CD4-positive, alpha-beta T cell treated with Interleukin-21 for 1 hour (primary cell): ENCODE data around the gene HTATSF1.

Experiments
- DNase-seq: peaks from one replicate; pipeline ENCODE4 v3.0.0-alpha.2; 2020

Gene HTATSF1, protein sequence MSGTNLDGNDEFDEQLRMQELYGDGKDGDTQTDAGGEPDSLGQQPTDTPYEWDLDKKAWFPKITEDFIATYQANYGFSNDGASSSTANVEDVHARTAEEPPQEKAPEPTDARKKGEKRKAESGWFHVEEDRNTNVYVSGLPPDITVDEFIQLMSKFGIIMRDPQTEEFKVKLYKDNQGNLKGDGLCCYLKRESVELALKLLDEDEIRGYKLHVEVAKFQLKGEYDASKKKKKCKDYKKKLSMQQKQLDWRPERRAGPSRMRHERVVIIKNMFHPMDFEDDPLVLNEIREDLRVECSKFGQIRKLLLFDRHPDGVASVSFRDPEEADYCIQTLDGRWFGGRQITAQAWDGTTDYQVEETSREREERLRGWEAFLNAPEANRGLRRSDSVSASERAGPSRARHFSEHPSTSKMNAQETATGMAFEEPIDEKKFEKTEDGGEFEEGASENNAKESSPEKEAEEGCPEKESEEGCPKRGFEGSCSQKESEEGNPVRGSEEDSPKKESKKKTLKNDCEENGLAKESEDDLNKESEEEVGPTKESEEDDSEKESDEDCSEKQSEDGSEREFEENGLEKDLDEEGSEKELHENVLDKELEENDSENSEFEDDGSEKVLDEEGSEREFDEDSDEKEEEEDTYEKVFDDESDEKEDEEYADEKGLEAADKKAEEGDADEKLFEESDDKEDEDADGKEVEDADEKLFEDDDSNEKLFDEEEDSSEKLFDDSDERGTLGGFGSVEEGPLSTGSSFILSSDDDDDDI

DNA sequence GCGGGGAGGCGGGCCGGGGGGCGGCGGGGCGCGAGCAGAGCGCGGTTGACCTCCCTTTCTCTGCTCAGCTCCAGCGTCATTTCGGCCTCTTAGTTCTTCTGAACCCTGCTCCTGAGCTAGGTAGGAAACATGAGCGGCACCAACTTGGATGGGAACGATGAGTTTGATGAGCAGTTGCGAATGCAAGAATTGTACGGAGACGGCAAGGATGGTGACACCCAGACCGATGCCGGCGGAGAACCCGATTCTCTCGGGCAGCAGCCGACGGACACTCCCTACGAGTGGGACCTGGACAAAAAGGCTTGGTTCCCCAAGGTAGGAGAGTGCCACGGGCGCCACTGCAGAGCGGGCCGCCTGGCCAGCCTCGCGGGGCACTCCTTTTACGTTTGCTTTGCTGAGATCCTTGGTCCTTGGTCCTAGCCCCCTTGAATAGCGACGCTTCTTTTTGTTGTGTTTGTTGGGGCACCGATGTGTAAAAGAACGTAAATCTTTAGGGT, at the start of gene HTATSF1:
Gene HTATSF1, plus strand, starts transcription at position 37 of the 497 bp plus-strand sequence. Its CDS starts 93 bp downstream, at position 130.
- no peak for DNase-seq

DNA sequence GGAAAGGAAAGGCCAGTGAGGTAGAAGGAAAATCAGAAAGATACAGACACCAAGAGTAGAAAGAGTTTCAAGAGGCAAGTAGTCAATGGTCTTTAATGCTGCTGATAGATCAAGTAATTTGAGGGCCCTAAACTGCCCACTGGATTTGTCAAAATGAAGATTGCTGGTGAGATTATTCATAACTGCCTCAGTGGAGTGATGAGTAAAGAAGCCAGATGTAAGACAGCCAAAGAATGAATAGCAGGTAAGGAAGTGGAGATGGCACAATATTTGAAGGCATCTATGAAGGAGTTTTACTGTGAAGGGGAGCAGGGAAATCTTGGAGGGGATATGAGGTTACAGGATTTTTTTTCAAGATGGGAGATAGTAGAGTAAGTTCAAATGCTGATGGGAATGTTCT, 49.4 kb upstream of the HTATSF1 start:
- DNase-seq: no peak

DNA sequence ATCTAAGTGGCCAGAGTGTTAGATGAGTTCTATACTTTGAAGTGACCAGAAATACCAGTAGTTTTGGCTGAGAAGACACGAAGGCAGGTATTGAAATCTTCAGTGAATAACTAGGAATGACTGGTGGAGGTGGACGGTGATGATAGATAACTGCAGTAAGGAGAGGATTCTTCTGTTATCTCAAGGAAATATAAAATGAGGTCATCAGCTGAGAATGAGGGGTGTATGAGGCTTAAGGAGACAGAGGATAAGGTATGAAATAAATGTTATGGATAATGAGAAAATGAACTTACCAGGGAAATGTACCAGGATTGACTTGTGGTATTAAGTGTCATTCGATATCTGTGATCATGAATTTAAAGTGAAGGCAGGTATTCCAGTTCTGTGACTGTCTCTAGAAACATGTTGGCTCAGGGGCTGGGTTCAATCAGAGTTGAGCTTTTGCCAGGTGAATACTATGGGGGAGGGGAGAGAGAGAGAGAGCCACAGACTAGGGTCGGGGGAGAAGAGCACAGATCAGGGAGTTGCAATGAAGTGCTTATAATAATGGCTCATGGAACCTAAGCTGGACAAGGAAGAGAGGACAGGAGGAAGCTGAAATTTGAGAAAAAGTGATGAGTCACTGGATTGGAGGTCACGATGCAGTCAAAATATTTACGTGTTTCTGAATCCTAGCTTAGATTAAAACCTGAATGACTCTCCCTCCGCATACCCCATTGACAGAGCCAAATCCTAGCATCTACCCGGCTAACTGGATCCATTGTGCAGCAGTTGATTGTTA, 47.2 kb upstream of the HTATSF1 start:
- no peak for DNase-seq

DNA sequence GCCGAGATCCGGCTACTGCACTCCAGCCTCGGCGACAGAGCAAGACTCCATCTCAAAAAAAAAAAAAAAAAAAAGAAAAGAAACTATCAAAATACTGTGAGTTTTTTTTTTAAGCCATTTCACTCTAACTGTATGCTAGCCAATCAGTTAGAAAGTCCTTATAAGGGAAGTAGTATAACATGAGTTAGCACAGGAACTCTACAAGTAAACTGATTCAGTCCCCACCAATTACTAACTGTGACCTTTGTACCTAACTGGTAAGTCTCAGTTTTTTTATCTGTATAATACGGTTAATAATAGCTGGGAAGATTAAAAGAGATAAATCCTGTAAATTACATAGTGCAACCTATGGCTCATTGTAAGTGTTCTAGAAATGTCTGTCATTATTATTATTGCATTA, 44.8 kb upstream of the HTATSF1 start:
- DNase-seq: no peak

DNA sequence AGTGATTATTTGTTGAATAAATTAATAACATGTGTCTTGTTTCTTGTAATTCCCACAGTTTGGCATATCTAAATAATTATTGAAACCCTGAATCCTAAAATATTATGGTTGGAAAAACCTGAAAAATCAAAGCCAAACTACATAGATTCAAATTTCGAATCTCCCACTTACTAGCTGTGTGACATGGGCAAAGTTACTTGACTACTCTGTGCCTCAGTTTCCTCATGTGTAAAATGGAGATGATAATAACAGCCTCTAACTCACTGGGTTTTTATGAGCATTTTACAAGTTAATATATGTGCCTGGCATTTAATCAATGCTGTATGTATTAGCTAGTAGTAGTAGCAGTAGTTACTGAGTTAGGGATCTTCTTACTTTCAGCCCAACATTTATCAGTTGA, 44.3 kb upstream of the HTATSF1 start:
- no peak for DNase-seq

DNA sequence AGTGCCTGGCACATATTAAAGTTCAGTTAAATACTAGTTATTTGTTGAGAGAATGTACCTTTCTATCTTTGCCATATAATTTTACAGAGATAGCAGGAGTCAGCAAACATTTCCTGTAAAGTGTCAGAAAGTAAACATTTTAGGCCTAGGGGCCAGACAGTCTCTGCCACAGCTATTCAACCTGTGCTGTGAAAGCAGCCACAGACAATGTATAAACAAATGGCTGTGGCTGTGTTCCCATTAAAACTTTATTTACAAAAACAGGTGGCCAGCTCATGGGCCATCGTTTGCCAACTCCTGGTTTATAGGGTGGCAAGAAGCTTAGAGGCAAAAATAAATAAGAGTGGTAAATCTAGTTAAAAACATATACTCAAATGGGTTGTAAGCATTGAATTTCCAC, 43.6 kb upstream of the HTATSF1 start:
- DNase-seq: no peak

DNA sequence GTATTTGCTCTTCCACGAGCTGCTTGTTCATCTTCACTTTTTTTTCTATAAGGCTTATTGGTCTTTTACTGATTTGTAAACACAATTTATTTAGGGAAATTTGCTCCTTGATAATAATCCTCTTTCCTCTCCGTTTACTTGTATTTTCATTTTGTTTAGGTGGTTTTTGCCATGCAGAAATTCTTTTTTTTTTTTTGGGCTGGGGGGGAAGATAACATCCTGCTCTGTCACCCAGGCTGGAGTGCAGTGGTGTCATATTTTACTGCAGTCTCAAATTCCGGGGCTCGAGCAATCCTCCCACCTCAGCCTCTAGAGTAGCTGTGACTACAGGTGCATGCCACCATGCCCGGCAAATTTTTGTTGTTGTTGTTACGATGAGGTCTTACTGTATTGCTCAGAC, 41.3 kb upstream of the HTATSF1 start:
- DNase-seq: no peak

DNA sequence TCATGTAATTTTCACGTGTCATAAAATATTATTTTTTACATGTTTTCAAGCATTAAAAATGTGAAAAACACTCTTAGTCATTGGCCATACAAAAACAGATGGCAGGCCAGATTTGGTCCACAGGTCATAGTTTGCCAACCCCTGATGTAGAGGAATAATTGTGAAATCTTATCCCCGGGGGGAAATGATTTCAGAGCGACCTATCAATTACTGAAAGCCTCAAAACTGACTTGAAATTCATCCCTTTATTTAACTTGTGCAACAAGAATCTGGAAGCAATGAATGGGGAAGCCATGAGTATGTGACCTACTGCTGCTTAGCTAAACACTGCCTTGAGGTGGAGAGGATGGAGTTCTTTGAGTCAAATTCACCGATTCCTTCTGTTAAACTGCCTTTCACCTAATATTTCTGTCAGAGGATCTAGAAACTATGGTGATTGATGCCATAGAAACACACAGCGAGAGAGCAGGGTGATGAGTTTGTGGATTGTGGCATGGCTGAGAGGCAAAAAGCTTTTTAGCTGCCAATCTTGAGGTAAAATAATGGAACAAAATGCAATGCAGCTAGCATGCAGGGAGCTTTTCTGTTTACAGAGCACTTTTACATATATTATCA, 40.0 kb upstream of the HTATSF1 start:
- no peak for DNase-seq

DNA sequence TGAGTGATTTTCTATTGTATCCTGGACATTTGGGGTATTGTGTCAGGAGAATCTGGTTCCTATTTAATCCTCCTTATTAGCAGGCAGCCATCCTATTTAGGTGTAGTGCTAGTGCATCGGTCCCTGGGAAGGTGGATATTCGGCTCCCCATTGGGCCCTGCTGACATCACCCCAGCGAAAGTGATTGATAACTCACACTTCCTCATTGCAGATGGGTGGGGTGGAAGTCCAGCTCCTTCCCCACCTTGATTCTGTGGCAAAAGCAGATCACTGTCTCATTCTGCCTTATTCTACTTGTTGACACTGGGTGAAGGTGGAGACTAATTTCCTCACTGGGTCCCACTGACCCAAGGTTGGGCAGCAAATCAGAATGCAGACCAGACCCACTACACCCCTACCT, 32.8 kb upstream of the HTATSF1 start:
- DNase-seq: no peak

DNA sequence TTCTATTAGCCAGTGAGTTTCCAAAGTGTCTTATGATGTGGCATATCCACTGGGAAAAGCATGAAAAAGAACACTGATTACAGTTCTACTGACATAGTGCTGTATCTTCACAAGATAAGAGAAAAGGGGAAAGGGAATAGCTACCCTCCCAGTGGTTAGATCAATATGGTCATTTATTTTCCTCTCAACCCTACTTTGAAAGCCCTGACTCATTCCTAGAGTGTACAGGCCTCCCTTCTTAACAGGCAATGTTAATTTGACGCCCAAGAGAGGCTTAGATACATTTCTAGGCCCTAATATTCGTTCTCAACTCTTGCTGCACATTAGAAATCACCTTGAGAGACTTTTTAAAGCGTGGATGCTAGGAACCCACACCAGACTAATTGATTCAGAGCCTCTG, 30.1 kb upstream of the HTATSF1 start:
- no peak for DNase-seq

DNA sequence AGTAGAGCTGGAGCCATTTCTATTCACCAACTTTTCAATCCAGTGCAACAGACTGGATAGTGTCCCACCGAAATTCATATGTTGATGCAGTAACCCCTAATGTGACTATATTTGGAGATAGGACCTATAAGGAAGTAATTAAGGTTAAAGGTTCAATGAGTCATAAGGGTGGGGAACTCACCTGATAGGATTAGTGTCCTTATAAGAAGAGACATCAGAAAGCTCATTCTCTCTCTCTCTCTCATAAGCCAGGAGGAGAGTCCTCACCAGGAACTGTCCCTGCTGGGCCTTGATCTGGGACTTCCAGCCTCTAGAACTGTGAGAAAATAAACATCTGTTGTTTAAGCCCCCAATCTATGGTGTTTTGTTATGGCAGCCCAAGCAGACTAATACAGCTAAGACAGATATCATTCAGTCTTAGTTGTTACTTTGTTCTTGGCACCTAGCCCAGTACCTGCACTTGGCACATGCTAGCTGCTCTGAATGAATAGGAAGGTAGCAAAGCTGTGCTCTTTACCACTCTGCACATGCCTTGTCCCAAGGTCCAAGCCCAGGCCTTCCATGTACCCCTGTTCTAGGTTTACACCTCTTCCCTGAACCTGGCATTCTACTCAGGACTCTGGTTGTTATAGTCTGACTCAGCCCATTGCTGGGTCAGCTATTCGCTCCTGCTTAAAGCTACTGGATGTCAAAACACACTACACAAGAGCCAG, 28.8 kb upstream of the HTATSF1 start:
- no peak for DNase-seq

DNA sequence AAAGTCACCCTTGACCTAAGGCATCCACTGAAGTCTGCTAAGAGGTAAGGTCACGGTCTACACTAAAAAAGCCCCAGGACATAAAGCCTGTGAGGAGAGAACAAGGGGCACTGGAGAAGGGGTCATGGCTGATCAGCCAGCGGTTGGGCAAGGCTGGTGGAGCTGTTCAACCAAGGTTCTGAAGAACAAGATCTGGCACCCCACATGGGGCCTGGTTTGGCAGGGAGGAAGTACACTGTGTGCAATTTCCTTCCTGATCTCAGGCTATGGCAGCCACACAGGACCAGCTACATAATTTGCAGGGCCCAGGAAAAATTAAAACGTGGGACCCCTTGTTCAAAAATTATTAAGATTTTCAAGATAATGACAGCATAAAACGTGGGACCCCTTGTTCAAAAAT, 23.7 kb upstream of the HTATSF1 start:
- DNase-seq: no peak

DNA sequence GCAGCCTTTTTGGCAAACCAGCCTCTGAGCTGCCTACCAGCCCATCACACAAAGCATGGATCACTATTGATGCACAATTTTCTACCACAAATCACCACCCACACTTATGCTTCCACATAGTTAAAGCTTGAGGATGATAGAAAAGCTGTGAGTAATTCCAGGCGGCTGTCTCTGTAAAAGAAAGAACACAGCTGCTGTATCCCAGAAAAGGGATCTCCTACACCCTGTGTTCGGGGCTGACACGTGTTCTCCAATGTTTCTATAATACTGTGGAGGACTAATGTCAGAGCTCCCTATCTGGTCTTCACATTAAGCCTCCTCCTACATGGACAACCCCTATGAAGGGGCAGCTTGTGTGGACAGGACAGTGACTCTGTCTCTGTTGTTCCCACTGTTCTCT, 22.2 kb upstream of the HTATSF1 start:
- DNase-seq: no peak

DNA sequence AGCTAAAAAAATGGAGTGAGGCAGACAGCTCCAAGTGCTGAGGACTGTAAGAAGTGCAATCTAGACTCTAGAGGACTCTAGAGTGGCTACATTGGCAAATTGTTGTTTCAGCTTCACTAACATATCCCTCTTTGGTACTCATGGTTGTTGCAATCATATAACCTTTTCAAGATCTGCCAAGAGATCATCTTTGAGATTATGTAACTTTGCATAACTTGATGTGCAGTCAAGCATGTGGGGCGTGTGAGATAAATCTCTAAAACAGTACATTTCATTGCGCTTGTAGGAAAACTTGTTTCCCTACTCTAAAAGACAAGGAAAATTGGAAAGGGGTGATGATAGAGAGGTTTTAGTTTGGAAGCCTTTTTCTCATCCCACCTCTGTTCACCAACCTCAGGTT, 20.9 kb upstream of the HTATSF1 start:
- DNase-seq: no peak

DNA sequence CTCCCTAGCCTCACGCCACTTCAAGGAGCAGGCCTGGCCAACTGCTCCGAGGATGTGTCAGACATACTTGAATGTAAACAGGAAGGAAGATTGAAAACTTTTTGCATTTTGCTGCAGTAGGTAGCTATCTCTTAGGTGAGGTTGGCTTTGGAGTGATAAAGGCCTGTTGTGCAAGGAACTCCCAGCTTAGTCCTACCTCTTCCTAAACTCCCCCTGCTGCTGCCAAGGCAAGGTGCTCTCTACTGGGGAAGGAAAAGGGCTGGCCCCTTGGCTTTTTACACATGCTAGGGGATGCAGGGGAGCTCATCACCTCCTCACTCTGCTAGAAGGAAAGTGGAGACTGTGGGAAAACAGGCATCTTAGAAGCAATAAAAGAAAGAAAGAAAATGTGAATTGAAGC, 20.4 kb upstream of the HTATSF1 start:
- DNase-seq: no peak

DNA sequence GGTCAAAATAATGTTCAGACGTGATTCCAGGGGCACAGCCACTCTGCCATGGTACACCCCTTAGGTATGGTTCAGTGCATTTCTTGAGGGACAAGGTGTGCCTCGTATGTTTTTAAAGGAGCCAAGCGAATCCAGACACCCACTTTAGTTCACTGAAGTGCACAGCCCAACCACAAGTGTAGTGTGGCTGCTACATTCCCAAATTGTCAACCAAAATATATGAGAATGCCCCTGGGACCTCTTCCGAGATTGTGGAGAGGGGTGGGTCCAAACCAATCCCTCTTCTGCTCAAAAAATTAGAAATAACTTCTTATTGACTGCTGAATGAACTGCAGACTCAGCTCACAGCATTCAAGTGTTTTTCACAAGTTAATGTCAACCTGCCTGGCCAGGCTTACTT, 17.0 kb upstream of the HTATSF1 start:
- DNase-seq: no peak

DNA sequence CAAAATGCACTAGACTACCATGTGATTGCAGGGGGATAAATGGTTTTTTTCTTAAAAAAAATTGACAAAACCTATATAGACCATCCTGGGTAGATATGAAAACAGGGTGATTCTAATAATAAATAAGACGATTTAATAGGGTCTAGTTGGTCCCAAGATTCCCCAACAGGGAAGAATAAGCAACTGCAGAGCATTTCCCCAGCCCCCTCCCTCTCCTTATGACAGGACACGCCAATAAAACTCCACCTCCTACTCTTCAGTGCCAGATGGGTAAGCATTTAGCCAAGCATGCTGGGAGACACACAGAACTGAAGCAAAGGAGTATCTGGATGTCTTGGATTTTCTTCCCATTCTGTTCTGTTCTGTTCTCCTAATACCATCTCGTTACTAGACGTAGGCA, 9.7 kb upstream of the HTATSF1 start, which contains the start of gene BRS3:
Gene BRS3, plus strand, starts transcription at position 301 of the 400 bp plus-strand sequence. CDS start 168 bp downstream, outside the sequence.
- no peak for DNase-seq

DNA sequence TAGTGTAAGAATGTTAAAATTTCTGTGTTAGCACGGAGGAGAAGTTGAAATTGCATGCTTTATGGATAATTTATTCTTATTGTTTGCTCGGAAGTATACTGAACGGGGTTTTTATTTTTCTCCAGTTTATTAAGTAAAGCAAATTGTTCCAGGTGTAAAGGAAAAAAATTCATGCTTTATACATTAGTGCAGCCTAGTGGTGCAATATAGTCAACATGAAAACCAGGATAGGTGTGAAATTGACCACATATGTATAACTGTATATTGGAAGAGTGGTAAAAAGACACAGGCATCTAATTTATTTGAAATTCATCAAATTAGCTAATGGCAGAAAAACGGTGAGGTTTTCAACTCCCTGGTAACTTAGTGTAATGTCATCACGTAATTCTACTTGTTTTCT, 8.7 kb upstream of the HTATSF1 start:
- DNase-seq: no peak

DNA sequence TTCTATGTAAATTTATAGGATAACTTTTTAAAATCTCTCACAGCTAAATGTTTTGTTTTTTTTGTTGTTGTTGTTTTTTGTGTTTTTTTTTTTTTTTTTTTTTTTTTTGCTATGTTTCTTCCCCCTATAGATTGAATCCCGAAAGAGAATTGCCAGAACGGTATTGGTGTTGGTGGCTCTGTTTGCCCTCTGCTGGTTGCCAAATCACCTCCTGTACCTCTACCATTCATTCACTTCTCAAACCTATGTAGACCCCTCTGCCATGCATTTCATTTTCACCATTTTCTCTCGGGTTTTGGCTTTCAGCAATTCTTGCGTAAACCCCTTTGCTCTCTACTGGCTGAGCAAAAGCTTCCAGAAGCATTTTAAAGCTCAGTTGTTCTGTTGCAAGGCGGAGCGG, 5.6 kb upstream of the HTATSF1 start:
- DNase-seq: no peak

DNA sequence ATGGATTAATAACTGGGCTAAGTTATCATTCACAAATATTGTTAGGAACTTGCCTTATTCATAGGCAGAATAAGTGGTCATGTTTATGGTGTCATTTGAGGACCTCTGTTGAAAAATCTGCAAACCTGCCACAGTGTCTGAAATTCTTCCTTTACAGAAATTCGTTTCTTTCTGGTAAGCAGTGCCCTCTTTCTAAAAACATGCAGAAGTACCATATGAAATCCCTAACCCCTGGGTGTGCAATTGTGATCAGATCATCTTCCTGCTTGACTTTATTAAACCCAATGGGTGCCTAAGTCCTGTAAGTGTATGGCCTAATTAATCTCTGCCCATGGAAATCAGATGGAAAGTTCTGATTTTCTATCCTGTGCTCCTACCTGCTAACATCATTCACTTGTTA, 4.4 kb upstream of the HTATSF1 start:
- no peak for DNase-seq

DNA sequence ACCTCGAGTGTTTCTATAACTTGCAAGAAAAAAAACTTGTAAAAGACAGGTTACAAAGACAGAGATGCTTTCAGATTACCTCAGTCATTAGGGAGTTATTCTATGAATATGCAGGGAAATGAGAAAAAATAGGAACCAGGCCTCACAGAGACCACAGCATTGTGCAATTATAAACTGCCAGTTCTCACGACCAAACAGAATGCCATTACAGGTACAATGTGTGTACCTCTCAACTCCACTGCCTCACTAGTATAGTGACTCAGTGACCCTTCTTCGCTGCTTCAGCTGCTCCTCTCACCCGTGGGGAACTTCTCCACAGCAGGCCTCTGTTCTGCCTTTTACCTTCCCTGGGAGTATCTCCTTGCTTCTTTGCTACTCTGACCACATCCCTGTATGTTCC, 2.3 kb upstream of the HTATSF1 start:
- no peak for DNase-seq

DNA sequence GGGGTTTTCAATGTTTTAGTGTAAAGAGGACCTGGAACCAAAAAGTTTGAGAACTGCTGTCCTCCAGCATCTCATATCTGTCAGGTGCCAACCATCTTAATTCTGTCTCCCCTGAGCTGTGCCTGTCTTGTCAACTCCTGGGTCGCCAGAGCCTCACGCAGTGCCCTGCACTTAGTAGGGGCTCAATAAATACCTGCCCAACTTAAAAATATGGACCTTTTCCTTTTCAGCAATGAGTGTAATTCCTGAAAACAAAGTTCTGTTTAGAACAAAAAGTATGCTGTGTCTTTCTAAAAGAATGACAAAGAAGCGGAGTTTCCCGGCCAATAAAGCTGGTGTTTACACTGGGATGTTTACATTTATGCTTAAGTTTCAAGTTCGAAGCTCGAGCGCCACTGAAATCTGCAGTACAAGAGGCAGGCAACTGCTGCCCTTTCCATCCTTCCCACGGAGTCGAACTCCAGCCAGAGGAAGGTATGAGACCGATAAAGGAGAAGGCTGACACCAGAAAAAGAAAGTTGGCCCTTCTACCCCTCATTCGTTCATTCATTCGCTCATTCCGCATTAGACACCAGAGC, 1.1 kb upstream of the HTATSF1 start:
- no peak for DNase-seq
